NCI-H82 (cell line): ENCODE results near the gene POLR2C.

Experiments used
- DNase-seq: peaks from one replicate; lab custom pipeline; 2025; lab: John Stamatoyannopoulos, UW

Gene POLR2C

DNA sequence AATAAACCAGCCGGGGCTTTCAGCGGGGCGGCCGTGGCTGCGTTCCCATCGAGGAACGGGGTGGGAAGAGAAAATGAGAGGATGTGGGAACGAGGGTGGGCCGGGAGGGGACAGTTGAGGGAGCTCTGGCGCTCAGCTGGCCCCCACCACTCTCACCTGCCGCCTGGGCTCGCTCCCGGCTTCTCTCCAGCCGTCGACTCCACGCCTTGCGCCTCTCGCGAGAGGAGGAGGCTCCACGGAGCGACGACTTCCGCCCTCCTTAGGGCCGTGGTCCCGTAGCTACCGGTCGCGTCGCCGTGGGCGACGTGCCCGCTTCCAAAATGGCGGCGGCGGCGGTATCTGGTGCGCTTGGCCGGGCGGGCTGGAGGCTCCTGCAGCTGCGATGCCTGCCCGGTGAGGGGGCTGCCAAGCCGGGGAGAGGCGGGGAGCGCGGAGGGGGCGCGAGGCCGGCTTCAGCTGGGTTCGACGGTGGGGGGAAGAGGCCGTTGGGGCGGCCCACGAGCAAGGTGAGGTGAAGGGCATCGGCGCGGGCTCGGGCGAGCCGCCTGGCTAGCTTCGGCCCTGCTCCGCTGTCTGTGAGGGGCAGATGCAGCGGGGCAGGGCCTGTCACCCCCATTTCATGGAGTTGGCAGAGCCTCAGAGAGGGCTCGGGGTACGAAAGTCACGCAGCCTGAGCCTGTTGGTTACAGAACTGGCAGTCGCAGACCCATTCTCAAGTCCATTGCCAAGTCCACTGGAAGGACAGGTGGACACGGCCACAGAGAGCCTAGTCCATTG lies 15.1 kb upstream of the POLR2C start, which contains the start of the genes CIAPIN1 and COQ9:
CIAPIN1 (minus strand) TSS at position 200 of the 777 bp plus-strand sequence. CDS start 6,457 bp downstream, outside the sequence.
COQ9 (plus strand) TSS at position 294 of the 777 bp plus-strand sequence; CDS start at position 321, 27 bp downstream.
- peak; percentile 94 for DNase-seq

DNA sequence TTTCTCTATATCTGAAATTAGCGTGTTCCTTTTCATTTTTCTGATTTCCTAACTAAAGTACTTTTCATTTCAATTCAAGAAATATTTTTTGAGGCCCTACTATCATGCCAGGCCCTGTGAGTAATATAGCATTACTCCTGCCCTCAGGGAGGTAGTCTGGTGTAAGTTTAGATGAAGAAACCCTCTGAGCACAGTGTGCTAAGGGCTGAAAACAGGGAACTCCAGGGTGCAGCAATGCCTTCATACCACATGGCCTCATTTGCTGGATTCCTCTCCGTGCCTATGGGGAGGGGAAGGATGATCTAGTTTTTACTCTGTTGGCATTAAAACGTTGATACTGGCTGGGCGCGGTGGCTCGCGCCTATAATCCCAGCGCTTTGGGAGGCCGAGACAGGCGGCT lies 10.5 kb upstream of the POLR2C start:
- no peak for DNase-seq

DNA sequence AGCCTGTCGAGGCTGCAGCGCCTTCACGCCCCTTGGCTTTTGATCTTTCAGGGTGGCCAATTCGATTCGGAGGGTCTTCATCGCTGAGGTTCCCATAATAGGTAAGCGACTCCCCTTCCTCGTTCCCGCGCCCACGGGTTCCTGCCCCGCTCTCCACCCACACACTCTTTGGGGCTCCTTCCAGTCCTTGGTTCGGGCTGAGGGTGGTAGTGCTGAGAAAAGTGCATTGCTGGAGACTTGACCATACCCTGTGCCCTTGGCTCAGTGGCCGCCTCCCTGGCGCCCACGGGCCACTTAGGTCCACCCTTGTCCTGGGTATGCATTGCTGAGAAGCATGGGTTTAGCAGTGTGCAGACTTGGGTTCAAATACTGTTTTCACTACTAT lies 491 bp downstream of the POLR2C start:
- DNase-seq = peak; percentile 19

DNA sequence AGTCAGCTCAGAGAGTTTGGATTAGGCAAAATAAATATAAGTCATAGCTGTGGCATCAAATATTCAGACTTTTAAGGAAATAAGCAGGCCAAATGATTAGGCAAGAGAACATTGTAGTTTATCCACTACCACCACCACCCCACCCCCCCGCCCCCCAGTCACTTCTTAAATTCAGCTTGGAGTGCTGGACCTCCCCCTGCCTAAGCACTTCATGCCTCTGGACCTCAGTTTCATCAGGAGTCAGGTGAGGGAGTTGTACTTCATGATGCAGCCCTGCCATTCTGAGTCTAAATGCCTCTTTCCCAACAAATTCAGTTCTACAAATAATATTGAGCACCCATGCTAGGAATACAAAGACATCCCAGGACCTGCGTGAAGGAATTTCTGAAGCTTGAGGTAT lies 2.0 kb downstream of the POLR2C start:
- no peak for DNase-seq

DNA sequence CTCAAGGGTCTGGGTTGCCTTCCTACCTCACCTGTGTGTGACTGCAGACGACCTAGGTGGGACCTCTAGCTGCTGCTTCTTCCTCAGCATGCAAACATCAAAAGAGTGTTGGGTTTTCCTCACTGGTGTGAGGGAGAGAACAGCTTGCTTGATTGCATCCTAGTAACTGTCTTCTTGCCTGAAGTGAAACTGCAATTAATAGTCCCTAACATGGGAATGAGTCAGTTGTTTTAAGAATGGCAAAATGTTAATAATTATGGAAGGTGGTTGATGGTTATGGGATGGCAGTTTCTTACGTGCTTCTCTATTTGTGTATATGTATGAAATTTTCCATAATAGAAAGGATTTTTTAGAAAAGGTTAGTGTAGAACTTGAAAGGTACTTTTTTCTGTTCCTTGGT lies 5.9 kb downstream of the POLR2C start:
- DNase-seq = no peak

DNA sequence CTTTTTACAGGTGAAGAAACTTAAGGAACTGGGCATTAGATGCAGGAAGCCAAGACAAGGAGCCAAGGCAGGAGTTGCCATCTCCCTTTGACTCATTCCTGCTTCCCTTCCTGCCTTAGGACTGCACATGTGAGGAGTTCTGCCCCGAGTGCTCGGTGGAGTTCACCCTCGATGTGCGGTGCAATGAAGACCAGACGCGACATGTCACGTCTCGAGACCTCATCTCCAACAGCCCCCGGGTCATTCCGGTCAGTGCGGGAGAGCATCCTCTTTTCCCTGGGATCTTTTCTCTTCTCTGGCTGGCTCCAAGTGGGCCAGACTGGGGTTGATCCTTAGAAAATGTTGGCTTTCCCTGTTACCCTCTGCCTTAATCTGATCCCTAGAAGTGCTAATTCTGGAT lies 6.6 kb downstream of the POLR2C start:
- DNase-seq = no peak

DNA sequence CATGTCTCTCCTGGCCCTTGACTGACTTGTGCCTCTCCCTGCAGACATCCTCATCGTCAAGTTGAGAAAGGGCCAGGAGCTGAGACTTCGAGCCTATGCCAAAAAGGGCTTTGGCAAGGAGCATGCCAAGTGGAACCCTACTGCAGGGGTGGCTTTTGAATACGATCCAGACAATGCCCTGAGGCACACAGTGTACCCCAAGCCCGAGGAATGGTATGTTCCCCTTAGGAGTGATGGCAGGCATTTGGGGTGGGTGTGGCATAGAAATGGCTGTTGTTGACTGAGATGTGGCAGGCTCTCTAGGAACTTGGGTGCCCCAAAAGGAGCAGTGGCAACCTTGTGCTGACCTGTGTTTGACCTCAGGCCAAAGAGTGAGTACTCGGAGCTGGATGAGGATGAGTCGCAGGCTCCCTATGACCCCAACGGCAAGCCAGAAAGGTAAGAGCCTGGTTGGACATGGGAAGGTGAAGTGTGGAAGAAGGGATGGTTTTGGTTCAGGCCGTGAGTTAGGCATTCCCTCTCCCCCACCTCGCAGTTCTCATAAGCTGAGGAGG lies 7.5 kb downstream of the POLR2C start:
- DNase-seq = no peak

DNA sequence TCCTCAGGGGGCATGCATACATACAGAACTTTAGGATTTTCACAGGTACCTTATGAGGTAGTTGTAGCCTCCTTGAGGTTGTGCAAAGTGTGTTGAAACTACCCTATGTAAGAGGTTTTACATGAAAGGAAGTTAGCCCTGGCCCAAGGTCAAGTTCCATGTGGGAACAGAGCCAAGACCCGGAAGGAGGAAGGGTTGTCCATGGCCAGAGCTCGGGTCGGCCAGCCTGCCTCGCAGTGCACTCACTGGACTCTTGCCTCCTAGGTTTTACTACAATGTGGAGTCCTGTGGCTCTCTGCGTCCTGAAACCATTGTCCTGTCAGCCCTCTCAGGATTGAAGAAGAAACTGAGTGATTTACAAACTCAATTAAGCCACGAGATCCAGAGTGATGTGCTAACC lies 8.2 kb downstream of the POLR2C start:
- DNase-seq = no peak

DNA sequence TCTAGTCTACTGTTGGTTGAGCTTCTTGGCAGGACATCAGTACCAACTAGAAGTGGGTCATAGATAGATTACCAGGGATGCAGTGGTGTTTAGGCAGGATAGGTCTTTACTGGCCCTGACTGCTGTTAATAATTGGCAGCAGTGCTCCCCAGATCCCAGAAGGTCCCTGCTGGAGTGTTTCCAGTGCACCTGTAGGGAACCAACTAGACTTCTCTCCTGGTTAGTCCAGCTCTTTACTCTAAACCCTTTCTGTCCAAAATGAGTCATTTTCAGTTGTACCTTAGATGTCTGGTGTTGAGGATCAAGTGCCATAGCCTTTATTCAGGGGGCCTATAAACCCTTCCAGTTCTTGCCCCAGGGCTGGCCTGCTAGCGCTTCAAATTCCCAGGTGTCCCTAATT lies 8.7 kb downstream of the POLR2C start:
- no peak for DNase-seq

DNA sequence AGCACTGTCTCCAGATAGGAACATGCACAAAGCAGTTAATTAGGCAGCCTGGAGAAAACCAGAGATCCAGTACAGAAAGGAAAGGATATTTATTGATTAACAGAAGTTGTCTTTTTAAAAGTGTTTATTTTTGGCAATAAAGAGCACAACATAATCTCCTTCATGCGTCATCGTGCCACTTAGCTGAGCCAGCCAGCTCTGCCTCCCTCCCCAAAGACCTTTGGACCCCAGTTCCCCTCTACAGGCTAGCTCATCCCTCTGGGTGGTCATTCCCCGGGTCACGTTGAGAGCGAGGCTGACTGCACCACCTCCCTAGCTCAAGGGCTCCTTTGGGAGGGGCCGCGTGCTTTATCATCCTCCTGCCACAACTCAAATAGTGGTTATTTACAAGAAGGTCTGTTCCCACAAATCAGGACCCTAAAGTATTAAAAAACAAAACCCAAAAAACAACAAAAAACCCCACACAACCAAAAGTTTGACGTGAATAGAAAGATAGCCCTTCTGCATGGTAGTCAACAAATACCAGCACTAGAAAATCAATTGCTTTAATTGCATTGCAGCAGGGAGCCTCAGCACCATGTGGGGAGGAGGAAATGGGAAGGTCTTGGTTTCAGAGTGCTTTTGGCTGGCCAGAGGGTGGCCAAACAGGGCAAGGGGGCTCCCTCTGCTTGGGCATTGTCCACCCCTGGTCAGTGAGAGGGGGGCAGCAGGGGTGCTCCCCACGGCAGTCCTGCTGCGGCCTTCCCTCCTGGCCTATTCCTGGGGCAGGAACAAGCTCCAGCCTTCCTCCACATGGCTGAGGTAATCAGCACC lies 9.6 kb downstream of the POLR2C start:
- DNase-seq = no peak

DNA sequence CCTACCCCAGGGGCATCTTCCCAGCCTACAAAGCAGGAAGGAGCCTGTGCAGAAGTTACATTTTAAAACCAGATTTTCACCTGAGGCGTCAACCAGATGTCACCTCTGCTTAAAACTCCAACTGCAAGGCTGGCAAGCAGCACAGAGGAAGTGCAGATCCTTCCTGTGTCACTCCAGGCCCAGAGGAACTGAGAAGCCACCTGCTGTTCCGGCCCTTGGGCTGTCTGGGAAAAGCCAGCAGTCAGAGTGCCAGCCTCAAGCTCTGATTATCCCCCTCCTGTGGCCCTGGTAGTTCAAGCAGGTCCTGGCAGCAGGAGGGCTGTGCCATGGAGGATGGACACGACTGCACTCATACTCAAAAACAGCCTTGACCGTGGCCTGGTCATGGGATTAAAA lies 10.2 kb downstream of the POLR2C start:
- peak; percentile 14 for DNase-seq

DNA sequence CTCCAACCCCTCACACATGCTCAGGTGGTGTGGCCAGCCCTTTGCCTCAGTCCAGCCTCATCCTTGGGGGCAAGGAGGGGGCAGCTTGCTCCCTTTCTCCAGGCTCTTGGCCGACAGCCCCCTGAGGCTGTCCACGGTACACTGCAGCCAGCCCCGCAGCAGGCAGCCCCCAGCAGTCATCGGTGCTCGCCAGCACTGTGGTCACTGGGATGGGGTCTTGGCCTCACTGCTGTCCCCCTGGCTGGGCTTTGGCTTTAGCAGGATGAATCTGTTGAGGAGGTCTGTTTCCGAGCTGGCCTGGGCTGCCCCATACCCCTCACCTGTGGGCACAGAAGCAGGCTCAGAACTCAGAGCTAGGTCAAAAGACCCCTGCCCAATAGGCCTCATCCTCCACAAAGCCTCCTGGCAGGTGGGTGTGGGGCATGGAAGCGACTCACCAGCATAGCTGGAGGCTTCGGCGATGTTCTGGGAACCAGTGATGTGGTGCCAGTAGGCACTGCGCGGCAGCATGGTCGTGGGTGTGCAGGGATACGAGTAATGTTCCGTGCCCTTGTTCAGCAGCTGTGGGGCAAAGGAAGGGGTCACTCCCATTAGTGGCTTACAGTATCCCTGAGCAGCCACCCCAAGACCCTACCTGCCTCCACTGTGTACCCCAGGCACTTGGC lies 10.8 kb downstream of the POLR2C start:
- DNase-seq = no peak

DNA sequence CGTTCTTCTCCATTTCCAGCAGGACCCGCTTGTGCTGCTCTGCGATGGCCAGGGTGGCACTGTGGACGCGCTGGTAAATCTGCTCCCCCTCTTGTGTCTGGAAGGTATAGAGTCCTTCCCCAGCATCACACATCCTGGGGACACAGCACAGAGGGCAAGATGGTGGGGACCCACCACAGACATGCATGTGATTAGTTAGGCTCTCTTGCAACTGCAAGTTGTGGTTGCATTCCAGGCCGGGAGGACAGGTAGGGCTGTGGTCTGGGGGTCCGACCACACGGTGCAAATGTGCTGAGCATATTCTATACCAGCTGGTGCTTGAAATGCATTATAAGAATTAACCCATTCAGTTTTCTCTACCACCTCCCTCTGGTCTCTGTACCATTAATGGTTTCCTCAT lies 11.4 kb downstream of the POLR2C start:
- no peak for DNase-seq

DNA sequence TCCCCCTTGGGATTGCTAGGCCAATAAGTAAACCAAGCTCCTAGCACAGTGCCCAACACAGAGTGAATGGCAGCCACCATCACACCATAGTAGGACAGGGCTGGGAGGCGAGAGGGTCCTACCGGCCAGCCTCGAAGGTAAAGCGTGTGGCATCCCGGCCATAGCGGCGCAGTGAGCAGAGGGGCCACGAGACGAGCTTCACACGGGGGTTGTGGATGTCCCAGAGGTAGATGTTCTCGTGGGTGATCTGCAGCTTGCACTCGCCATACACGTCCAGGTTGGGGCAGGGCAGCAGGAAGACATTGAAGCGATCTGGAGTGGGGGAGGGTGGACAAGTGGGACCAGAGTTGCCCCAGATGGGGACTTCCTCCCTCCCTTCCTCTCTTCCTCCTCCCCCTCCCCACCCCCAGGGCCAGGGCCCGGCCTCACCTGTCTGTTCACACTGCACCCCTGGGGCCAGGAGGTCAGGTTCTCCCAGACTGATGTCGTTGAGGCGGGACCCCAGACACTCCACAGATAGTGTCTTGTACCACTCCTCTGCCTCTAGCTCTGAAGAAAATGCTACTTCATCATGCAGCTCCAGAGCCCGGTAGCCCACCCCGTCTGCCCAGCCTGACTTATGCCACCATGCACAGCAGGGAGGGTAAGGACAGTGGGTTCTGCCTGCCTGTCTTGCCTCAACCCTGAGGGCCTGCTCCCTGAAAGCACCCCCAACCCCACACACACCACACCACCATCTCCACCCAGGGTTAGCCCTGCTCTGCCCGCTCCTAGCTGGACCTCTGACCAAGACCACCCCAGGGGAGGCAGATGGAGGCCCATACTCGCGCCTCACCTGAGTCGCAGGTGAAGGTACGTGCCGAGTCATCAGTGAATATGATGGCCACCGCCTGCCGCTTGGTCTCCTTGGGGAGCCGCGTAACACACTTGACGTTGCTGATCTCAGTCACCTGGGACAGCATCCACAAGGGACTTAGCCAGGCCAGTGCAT lies 12.5 kb downstream of the POLR2C start:
- DNase-seq = no peak

DNA sequence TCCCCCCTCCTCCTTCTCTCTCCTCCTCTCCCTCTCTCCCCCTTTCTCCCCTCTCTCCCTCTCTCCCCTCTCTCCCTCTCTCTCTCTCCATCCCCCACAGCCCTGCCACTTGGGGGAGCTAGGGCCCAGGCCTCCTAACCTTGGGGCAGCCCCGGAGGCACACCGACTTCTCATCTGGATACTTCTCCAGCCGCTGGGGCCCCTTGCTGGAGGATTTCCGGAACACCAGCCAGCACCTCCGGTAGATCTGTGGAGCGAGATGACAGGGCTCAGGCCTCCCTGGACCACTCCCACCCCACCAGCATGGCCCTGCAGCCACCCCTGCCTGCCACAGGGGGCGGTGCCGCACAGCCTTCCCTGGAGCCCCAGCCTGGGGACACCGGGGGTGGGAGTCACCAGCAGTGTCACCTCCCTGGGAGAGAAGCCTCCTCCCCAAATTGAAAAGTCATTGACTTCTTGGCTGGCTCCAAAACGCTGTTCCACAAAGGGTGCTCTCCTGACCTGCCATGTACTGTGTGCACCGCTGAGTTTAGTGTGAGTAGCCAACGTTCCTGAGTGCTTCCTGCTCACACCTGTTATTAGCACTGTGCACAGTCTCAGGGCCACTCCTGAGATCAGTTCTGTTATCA lies 13.3 kb downstream of the POLR2C start:
- peak; percentile 86 for DNase-seq

DNA sequence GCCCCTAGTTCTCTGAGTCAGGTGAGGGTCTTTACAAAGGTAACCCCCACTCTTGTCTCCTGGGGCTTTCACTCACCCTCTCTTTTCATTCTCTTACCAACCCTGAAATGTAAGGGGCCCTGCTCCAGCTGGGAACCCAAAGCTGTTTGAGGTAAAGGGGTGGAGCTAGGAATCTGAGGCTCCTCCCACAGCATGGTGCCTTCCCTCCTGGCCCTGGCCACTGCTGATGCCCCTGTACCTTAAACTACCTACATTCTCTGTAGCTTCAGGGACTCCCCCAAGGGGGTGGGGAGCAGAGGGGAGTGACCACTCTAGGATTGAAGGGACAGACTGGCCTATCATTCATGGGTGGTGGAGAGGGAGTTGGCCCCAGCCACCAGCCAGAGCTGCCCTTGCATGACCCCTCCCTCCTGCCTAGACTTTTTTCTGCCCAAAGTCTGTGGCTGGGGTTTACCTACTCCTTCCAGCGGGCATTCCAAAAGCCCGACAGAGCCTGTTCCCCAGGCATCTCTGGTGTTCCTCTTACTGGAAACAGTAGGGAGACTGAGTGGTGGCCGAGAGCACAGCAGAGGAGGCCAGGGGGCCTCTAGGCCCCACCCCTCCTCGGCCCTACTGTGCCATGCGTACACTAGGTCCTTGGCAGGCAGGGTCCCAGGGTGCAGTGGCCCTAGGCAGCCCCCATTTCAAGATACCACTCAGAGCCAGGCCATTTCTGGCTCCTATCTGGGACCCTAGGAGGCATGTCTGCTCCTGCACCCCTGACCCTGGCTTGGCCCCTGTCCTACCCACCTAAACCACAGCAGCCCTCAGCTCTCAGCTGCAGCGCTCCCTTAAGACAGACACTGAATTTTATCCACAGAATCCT lies 14.3 kb downstream of the POLR2C start:
- DNase-seq = peak; percentile 22

DNA sequence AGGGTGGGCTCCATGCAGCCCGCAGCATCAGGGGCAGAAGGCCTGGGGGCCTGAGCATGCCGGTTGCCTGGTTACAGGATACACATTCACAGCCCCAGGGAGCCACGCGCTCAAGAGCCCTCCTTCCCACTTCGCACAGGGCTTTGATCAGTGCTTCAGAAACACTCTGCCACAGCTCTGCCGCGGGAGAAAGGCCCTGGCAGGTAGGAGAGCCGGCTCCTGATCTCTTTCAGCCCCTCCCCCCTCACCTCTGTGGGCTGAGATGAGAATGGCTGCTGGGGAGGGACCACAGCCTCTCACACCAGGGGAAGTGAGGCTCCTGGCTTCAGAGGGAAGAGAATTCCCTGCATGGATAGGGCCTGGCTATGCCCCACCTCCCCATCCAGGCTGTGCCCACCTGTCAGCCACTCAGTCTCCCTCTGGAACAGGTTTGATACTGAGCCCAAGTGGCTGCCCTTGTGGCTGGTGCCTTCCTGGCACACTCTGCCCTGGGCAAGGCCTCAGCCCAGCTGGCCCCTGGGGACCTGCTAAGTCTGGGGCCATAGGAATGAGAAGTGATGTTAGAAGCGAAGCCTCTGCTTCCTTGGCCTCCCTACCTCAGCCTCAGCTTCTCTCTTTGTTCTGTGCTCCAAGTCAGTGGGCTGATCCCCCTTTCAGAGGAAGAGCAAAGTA lies 15.2 kb downstream of the POLR2C start:
- DNase-seq = peak; percentile 1

DNA sequence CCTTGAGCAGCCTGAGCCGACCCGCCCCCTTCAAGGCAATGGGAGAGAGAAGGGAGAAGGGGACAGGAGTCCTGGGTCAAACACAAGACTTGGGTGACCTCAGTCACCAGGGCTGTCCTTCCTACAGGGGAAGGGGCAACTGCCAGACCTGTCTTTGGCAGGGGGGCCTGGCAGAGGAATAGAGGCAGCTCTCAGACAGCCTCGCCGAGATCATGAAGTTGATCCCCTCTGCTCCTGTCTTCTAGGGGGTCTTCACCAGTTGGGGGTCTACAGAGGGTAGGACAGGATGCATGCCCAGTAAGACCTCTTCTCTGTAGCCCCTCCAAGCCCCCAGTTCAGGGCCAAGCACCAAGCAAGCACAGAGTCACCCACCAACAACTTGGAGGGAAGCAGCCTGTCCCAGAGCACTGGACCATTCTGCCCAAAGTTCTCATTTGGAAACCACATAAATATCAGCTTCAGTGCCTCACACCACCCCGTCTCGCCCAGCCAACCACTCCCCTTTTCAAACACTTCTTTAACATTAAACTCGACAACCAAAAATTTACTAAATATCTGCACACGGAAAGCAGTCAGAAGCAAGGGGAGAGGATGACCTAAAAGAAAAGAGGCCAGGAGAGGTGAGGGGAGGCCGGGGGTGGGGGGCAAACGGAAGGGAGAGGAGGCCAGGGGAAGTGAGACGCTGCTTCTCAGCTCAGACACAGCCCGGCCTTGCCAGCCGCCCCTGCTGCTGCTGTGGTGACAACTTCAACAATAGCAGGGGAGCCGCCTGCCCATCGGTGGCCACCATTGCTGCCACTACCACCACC lies 16.1 kb downstream of the POLR2C start:
- no peak for DNase-seq
